Naive thymus-derived CD4-positive, alpha-beta T cell (primary cell): ENCODE data around the gene ARHGAP21. TPM values are rescaled to one million over a fixed set of nuclear protein-coding genes. Genes with fewer than 3 reads are reported as not detected.

Experiments
- ATAC-seq: fragments of 150-1000 bp; cut with Tn5 transposase; 2 replicates; pipeline ENCODE4 v1.10.0; 2021; ENCODE audit warnings: mild to moderate bottlenecking, moderate library complexity
- CTCF ChIA-PET: fragments of 350-600 bp; sonication (Branson Sonifier 250); formaldehyde crosslinking; loops from one replicate; lab custom pipeline; 2021; ENCODE audit warnings: antibody characterized with exemption; lab: Charles Lee
- POLR2A ChIA-PET: fragments of 350-600 bp; sonication (Branson Sonifier 250); formaldehyde crosslinking; loops from one replicate; lab custom pipeline; 2021; ENCODE audit warnings: antibody characterized with exemption, inconsistent platforms; lab: Charles Lee
- DNase-seq, 9 donors: peaks; one replicate each; pipeline versions ENCODE4 v3.0.0 to v3.0.0-alpha.2; 2020 to 2022; ENCODE audit warnings: mixed read lengths in 1 of 9
- H3K27ac ChIP-seq: one replicate; pipeline ENCODE4 v1.7.0; 2013; ENCODE audit warnings: mild to moderate bottlenecking, low read depth, low read length, moderate library complexity
- H3K27me3 ChIP-seq, 2 donors: one replicate each; pipeline ENCODE4 v1.7.0; 2013; ENCODE audit warnings: low read length in 2 of 2, mild to moderate bottlenecking in 2 of 2, moderate library complexity in 2 of 2; ENCODE audit not compliant: control insufficient read depth in 2 of 2, insufficient read depth in 2 of 2
- H3K36me3 ChIP-seq, 3 experiments: 1 replicate in 2 of 3; 2 replicates in 1 of 3; pipeline ENCODE4 v1.7.0; 2013; ENCODE audit warnings: low read length in 3 of 3, mild to moderate bottlenecking in 3 of 3, moderate library complexity in 1 of 3; ENCODE audit not compliant: insufficient read depth in 3 of 3, control insufficient read depth in 2 of 3
- H3K4me1 ChIP-seq, 2 donors: one replicate each; pipeline ENCODE4 v1.7.0; 2013; ENCODE audit warnings: low read length in 2 of 2, mild to moderate bottlenecking in 2 of 2, moderate library complexity in 1 of 2; ENCODE audit not compliant: control insufficient read depth in 2 of 2, insufficient read depth in 2 of 2
- H3K4me3 ChIP-seq: 2 replicates; pipeline ENCODE4 v1.7.0; 2013; ENCODE audit warnings: mild to moderate bottlenecking, low read length
- H3K9me3 ChIP-seq, 3 experiments: 1 replicate in 2 of 3; 2 replicates in 1 of 3; pipeline ENCODE4 v1.7.0; 2013; ENCODE audit warnings: low read length in 3 of 3; ENCODE audit not compliant: control insufficient read depth in 2 of 3
- H3K27ac Mint-ChIP-seq, 9 donors: one replicate each; pipeline ENCODE4 v1.8.0; 2020 to 2022; ENCODE audit warnings: mixed read lengths in 9 of 9, mild to moderate bottlenecking in 8 of 9, moderate library complexity in 5 of 9, inconsistent platforms in 2 of 9
- H3K27me3 Mint-ChIP-seq, 5 donors: one replicate each; pipeline ENCODE4 v1.8.0; 2021 to 2022; ENCODE audit warnings: mixed read lengths in 5 of 5, mild to moderate bottlenecking in 1 of 5
- H3K36me3 Mint-ChIP-seq, 5 donors: one replicate each; pipeline ENCODE4 v1.8.0; 2020 to 2022; ENCODE audit warnings: mixed read lengths in 5 of 5, mild to moderate bottlenecking in 3 of 5, inconsistent platforms in 1 of 5
- H3K4me1 Mint-ChIP-seq, 7 donors: one replicate each; pipeline ENCODE4 v1.8.0; 2020 to 2022; ENCODE audit warnings: mixed read lengths in 7 of 7, mild to moderate bottlenecking in 3 of 7, inconsistent platforms in 1 of 7
- H3K4me3 Mint-ChIP-seq, 10 donors: one replicate each; pipeline ENCODE4 v1.8.0; 2020 to 2022; ENCODE audit warnings: mild to moderate bottlenecking in 10 of 10, mixed read lengths in 10 of 10, moderate library complexity in 6 of 10, inconsistent platforms in 2 of 10
- H3K9me3 Mint-ChIP-seq, 11 donors: one replicate each; pipeline ENCODE4 v1.8.0; 2020 to 2022; ENCODE audit warnings: mixed read lengths in 11 of 11, mild to moderate bottlenecking in 4 of 11, inconsistent platforms in 1 of 11, moderate library complexity in 1 of 11
- intact Hi-C, 2 donors: fragments of 100-400 bp; cut with micrococcal nuclease; formaldehyde crosslinking; loops; one replicate each; pipeline ENCODE4 v1.15.1; 2023
- polyA plus RNA-seq, 2 donors: library from polyadenylated mRNA; unstranded; fragments of 300-500 nt; fragmentation: Illumina TruSeq; gene quantifications; one replicate each; pipeline ENCODE4 v1.2.3, GENCODE V29; 2021
- total RNA-seq, 6 experiments: library from RNA in 5 of 6; stranded (reverse) in 5 of 6; gene quantifications; 1 replicate in 5 of 6; 2 replicates in 1 of 6; pipeline ENCODE4 v1.2.3 and lab custom pipeline; 2021 to 2026

ARHGAP21 gene
- total and polyA plus RNA-seq, 7 experiments from 2014 or later, result 9.5 to 40.0 (median 32.9) TPM

DNA sequence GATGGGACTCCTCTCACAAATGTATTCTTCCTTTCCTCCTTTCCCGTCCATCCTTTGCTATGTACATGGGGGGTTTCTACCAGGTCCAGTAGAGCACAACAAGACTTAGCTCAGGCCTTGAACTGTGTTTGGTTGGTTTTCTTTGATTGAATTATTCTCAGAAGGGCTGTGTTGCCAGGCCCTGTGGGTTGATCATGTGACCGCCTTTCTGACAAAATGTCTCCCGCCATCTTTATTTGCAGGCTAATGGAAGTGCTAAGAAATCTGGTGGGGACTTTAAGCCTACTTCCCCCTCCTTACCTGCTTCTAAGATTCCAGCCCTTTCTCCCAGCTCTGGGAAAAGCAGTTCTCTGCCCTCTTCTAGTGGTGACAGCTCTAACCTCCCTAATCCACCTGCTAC lies 178.1 kb downstream of the ARHGAP21 start:
- DNase-seq (no peak), ATAC-seq (no peak)
- no peak overlapping the region for H3K27ac Mint-ChIP-seq
- H3K27ac ChIP-seq, result no peak overlapping the region
- no peak overlapping the region for H3K4me3 ChIP-seq
- no peak overlapping the region for H3K4me3 Mint-ChIP-seq
- intact Hi-C loops, result no loop called here
- no peaks in the 10 kb centered on the region for H3K36me3 Mint-ChIP-seq
- H3K27me3 ChIP-seq, result no peaks in the 10 kb centered on the region
- POLR2A ChIA-PET, result no interaction called here
- no peaks in the 10 kb centered on the region for H3K4me1 Mint-ChIP-seq
- H3K36me3 ChIP-seq, result no peaks in the 10 kb centered on the region
- peaks cover 0 to 3% (median 0%) of the 10 kb centered on the region in 11 donors for H3K9me3 Mint-ChIP-seq
- no peaks in the 10 kb centered on the region for H3K9me3 ChIP-seq
- CTCF ChIA-PET, result no interaction called here
- H3K4me1 ChIP-seq, result no peaks in the 10 kb centered on the region
- H3K27me3 Mint-ChIP-seq, result peaks cover 0 to 10% (median 4%) of the 10 kb centered on the region in 5 donors

DNA sequence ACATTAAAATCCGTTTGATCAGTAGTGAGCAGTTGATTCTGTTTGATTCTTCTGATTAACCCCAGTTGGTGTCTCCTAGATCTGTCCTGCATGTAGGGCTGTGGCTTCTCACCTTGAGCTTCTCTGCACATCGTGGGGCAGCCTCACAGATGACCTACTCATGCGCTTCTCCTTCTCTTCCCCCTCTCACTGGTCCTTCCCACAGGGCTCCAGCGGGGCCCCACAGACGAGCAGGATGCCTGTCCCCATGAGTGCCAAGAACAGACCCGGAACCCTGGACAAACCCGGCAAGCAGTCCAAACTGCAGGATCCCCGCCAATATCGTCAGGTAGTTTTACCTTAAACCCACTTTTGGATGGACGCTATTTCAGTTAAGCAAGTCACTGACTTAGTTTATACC lies 178.9 kb downstream of the ARHGAP21 start:
- Histone ChIP-seq H3K4me1 (no peaks in the 10 kb centered on the region), H3K9me3 (no peaks in the 10 kb centered on the region), H3K36me3 (no peaks in the 10 kb centered on the region), H3K4me3 (no peak overlapping the region), H3K27me3 (no peaks in the 10 kb centered on the region), H3K27ac (no peak overlapping the region)
- POLR2A ChIA-PET, result no interaction called here
- DNase-seq (no peak), ATAC-seq (no peak)
- Mint-ChIP-seq H3K27me3 (peaks cover 0 to 11% (median 4%) of the 10 kb centered on the region in 5 donors), H3K4me1 (no peaks in the 10 kb centered on the region), H3K4me3 (no peak overlapping the region), H3K36me3 (no peaks in the 10 kb centered on the region), H3K27ac (no peak overlapping the region), H3K9me3 (peaks cover 0 to 3% (median 0%) of the 10 kb centered on the region in 11 donors)
- CTCF ChIA-PET, result no interaction called here
- intact Hi-C loops, result no loop called here

DNA sequence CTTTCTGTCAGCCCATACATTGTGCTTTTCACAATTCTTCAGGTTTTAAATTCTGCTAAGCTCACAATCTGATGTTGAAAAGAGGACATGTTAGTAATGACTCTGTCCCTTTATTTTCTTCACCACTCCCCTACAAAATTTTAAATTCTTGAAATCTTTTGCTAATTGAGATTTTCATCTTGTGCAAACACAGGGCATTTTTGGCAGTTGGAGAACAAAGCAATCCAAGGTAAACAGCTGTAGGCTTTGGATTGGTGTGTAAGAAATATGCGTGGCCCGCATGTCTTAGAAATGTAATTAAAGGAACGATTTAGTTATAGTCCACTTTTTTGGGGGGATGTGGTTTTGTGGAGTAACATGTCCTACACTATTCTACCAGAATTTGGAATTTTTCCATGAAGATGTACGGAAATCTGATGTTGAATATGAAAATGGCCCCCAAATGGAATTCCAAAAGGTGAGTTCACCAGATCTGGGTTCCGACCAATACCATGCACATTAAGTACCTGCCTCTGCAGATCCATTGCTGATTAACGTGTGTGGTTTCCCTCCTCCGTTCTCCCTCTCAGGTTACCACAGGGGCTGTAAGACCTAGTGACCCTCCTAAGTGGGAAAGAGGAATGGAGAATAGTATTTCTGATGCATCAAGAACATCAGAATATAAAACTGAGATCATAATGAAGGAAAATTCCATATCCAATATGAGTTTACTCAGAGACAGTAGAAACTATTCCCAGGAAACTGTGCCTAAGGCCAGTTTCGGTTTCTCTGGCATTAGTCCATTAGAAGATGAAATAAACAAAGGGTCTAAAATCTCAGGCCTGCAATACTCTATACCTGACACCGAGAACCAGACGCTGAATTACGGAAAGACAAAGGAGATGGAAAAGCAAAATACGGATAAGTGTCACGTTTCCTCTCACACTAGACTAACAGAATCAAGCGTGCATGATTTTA lies 181.1 kb downstream of the ARHGAP21 start:
- ChIA-PET POLR2A (no interaction called here), CTCF (no interaction called here)
- Mint-ChIP-seq H3K27ac (no peak overlapping the region), H3K4me3 (no peak overlapping the region), H3K4me1 (no peaks in the 10 kb centered on the region), H3K36me3 (no peaks in the 10 kb centered on the region), H3K27me3 (peaks cover 0 to 13% (median 4%) of the 10 kb centered on the region in 5 donors), H3K9me3 (peaks cover 0 to 3% (median 0%) of the 10 kb centered on the region in 11 donors)
- Histone ChIP-seq H3K4me1 (no peaks in the 10 kb centered on the region), H3K36me3 (no peaks in the 10 kb centered on the region), H3K4me3 (no peak overlapping the region), H3K27me3 (no peaks in the 10 kb centered on the region), H3K9me3 (no peaks in the 10 kb centered on the region), H3K27ac (no peak overlapping the region)
- intact Hi-C loops, result no loop called here
- ATAC-seq, result no peak
- no peak for DNase-seq

GRCh38 chr10:24541239-24541753 lies 182.4 kb downstream of the ARHGAP21 start:
- no peak for ATAC-seq
- intact Hi-C loops, result no loop called here
- Histone ChIP-seq H3K4me3 (no peak overlapping the region), H3K9me3 (no peaks in the 10 kb centered on the region), H3K36me3 (no peaks in the 10 kb centered on the region), H3K27ac (no peak overlapping the region), H3K27me3 (no peaks in the 10 kb centered on the region), H3K4me1 (no peaks in the 10 kb centered on the region)
- ChIA-PET CTCF (no interaction called here), POLR2A (no interaction called here)
- peaks cover 0 to 3% (median 0%) of the 10 kb centered on the region in 11 donors for H3K9me3 Mint-ChIP-seq
- no peak for DNase-seq
- no peak overlapping the region for H3K4me3 Mint-ChIP-seq
- H3K36me3 Mint-ChIP-seq, result no peaks in the 10 kb centered on the region
- H3K27ac Mint-ChIP-seq, result no peak overlapping the region
- H3K4me1 Mint-ChIP-seq, result no peaks in the 10 kb centered on the region
- H3K27me3 Mint-ChIP-seq, result peaks cover 0 to 13% (median 4%) of the 10 kb centered on the region in 5 donors

- Histone ChIP-seq H3K27me3 (no peaks in the 10 kb centered on the region), H3K4me3 (no peak overlapping the region), H3K9me3 (no peaks in the 10 kb centered on the region), H3K36me3 (no peaks in the 10 kb centered on the region), H3K27ac (no peak overlapping the region), H3K4me1 (no peaks in the 10 kb centered on the region)
- no peaks in the 10 kb centered on the region for H3K4me1 Mint-ChIP-seq
- intact Hi-C loops, result no loop called here
- ATAC-seq (no peak), DNase-seq (no peak)
- CTCF ChIA-PET, result no interaction called here
- no peak overlapping the region for H3K27ac Mint-ChIP-seq
- H3K4me3 Mint-ChIP-seq, result no peak overlapping the region
- H3K36me3 Mint-ChIP-seq, result peaks cover 0 to 3% (median 0%) of the 10 kb centered on the region in 5 donors
- peaks cover 0 to 5% (median 0%) of the 10 kb centered on the region in 11 donors for H3K9me3 Mint-ChIP-seq
- POLR2A ChIA-PET, result no interaction called here
- peaks cover 3 to 8% (median 3%) of the 10 kb centered on the region in 5 donors for H3K27me3 Mint-ChIP-seq
These were observed 187.1 kb downstream of the ARHGAP21 start for GRCh38 chr10:24536636-24537035.

- H3K4me3 ChIP-seq, result no peak overlapping the region
- no peak overlapping the region for H3K4me3 Mint-ChIP-seq
- intact Hi-C loops, result no loop called here
- H3K27me3 Mint-ChIP-seq, result peaks cover 0 to 15% (median 8%) of the 10 kb centered on the region in 5 donors
- no peaks in the 10 kb centered on the region for H3K9me3 ChIP-seq
- DNase-seq (no peak), ATAC-seq (no peak)
- H3K27me3 ChIP-seq, result no peaks in the 10 kb centered on the region
- CTCF ChIA-PET, result no interaction called here
- peaks cover 0 to 5% (median 0%) of the 10 kb centered on the region in 11 donors for H3K9me3 Mint-ChIP-seq
- H3K27ac Mint-ChIP-seq, result no peak overlapping the region
- peaks cover 0 to 7% (median 0%) of the 10 kb centered on the region in 5 donors for H3K36me3 Mint-ChIP-seq
- H3K4me1 ChIP-seq, result no peaks in the 10 kb centered on the region
- no peaks in the 10 kb centered on the region for H3K36me3 ChIP-seq
- no peak overlapping the region for H3K27ac ChIP-seq
- POLR2A ChIA-PET, result no interaction called here
- no peaks in the 10 kb centered on the region for H3K4me1 Mint-ChIP-seq
These were observed 189.7 kb downstream of the ARHGAP21 start for GRCh38 chr10:24533981-24534380.
